ENCODE data around the gene FGD2. TPM values are rescaled to one million over a fixed set of nuclear protein-coding genes. Genes with fewer than 3 reads are reported as not detected.
A peak's percentile ranks its signal among the peaks of the same experiment; 100 is the strongest.
"Not testable (repeated sequence)": the region's sequence is repeated elsewhere in the genome, so short reads cannot be mapped to it uniquely, and the experiment has no call there.

The FGD2 gene
- total and polyA plus RNA-seq, 7 donors = 3.7 to 40.8 (median 20.1) TPM

DNA sequence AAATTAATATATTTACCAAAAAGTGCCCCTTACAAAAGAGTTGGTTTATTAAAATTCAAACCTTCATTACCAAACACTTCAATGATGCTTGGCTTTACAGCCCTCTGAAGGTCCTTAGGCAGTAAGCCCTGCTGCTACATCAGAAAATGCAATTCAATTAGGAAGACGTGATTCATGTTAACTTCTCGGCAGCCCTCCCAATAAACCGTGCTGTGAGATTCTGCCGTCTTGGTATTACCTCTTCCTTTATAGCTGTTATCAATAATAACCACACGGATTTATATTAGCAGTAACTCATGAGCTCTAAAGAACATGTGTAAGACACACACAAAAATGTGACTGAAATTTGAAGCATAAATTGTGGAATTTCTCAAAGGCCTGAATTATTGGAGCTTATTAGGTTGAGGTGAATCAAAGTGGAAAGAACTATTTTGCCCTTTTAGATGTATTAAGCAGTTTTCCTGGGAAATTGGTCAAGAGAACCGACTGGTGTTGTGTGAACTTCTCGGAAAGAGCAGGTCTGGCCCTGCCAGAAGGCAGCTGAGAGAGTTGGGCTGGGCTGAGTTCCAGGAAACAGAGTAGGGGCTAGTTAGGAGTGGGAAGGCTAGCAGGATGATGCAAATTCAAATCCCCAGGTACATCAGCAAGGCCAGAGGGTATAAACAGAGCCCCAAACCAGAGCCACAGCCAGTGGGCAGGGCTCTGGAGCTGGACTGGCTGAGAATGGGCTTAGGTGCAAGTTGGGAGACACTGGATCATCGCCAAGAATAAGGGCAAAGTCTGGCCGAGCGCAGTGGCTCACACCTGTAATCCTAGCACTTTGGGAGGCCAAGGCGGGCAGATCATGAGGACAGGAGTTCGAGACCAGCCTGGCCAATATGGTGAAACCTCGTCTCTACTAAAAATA, 33.1 kb downstream of the FGD2 start:
- DNase-seq = peak; percentile 90

GRCh38 chr6:37039958-37040357, 34.5 kb downstream of the FGD2 start:
- WGBS, 2 donors = 87 to 94% methylated on average over 4 of the region's 4 CpGs
- intact Hi-C loops (cut with DNase I) = no loop called here
- H3K4me1 ChIP-seq = peaks cover 0 to 10% (median 3%) of the 10 kb centered on the region in 4 donors
- DNase-seq = no peak
- H3K27ac ChIP-seq = no peak overlapping the region
- no peaks in the 10 kb centered on the region for H3K36me3 ChIP-seq
- H3K4me3 ChIP-seq = no peak overlapping the region
- TF ChIP-seq POLR2AphosphoS5 (IDR thresholded peaks at IDR 0.05) (no peak), EP300 (IDR thresholded peaks at IDR 0.05) (no peak), POLR2A (IDR thresholded peaks at IDR 0.05) (no peak)
- TF ChIP-seq, protein P1, sequence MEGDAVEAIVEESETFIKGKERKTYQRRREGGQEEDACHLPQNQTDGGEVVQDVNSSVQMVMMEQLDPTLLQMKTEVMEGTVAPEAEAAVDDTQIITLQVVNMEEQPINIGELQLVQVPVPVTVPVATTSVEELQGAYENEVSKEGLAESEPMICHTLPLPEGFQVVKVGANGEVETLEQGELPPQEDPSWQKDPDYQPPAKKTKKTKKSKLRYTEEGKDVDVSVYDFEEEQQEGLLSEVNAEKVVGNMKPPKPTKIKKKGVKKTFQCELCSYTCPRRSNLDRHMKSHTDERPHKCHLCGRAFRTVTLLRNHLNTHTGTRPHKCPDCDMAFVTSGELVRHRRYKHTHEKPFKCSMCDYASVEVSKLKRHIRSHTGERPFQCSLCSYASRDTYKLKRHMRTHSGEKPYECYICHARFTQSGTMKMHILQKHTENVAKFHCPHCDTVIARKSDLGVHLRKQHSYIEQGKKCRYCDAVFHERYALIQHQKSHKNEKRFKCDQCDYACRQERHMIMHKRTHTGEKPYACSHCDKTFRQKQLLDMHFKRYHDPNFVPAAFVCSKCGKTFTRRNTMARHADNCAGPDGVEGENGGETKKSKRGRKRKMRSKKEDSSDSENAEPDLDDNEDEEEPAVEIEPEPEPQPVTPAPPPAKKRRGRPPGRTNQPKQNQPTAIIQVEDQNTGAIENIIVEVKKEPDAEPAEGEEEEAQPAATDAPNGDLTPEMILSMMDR (IDR thresholded peaks at IDR 0.05) = no peak
- H3K27me3 ChIP-seq = no peaks in the 10 kb centered on the region
- no peaks in the 10 kb centered on the region for H3K9me3 ChIP-seq

More for the DNA sequence above, 33.1 kb downstream of the FGD2 start:
- WGBS, 2 donors = 37 to 74% methylated on average over 13 of the region's 13 CpGs
- H3K9me3 ChIP-seq = no peaks in the 10 kb centered on the region
- TF ChIP-seq EP300 (IDR thresholded peaks at IDR 0.05) (peak in 1 of 4 donors; percentile 35), POLR2A (IDR thresholded peaks at IDR 0.05) (no peak), POLR2AphosphoS5 (IDR thresholded peaks at IDR 0.05) (peak in 1 of 4 donors; percentile 36)
- TF ChIP-seq, protein P1 (IDR thresholded peaks at IDR 0.05) = no peak
- H3K27ac ChIP-seq = peak overlapping the region in 1 of 4 donors; percentile 13
- no peak overlapping the region for H3K4me3 ChIP-seq
- peaks cover 0 to 10% (median 3%) of the 10 kb centered on the region in 4 donors for H3K4me1 ChIP-seq
- H3K27me3 ChIP-seq = no peaks in the 10 kb centered on the region
- intact Hi-C loops (cut with DNase I) = no loop called here
- no peaks in the 10 kb centered on the region for H3K36me3 ChIP-seq

GRCh38 chr6:37041521-37041920, 36.1 kb downstream of the FGD2 start:
- TF ChIP-seq EP300 (IDR thresholded peaks at IDR 0.05) = no peak
- no peak for TF ChIP-seq POLR2A (IDR thresholded peaks at IDR 0.05)
- no peak for TF ChIP-seq POLR2AphosphoS5 (IDR thresholded peaks at IDR 0.05)
- TF ChIP-seq, protein P1 (IDR thresholded peaks at IDR 0.05) = no peak
- DNase-seq = no peak
- 85 to 87% methylated on average over 6 of the region's 6 CpGs for WGBS, 2 donors
- intact Hi-C loops (cut with DNase I) = no loop called here
- peaks cover 0 to 10% (median 3%) of the 10 kb centered on the region in 4 donors for H3K4me1 ChIP-seq
- no peak overlapping the region for H3K27ac ChIP-seq
- H3K36me3 ChIP-seq = no peaks in the 10 kb centered on the region
- H3K9me3 ChIP-seq = no peaks in the 10 kb centered on the region
- H3K4me3 ChIP-seq = no peak overlapping the region
- H3K27me3 ChIP-seq = no peaks in the 10 kb centered on the region

DNA sequence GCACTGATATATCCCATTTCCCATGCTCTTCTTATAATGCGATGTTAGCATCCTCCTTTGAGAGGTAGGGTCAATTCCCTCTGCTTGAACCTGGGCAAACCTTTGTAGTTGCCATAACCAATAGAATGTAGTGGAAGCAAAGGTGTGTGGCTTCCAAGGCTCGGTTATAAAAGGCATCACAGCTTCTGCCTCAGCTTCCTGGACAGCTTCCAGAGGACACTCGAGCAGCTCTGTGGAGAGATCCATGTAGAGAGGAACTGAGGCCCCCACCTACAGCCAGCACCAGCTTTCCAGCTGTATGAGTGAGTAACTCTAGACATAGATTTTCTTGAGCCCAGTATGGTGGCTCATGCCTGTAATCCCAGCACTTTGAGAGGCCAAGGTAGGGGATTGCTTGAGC, 36.7 kb downstream of the FGD2 start:
- Histone ChIP-seq H3K27ac (no peak overlapping the region), H3K9me3 (no peaks in the 10 kb centered on the region), H3K4me1 (peaks cover 0 to 10% (median 3%) of the 10 kb centered on the region in 4 donors), H3K27me3 (no peaks in the 10 kb centered on the region), H3K4me3 (no peak overlapping the region), H3K36me3 (no peaks in the 10 kb centered on the region)
- WGBS, 2 donors = 59 to 65% methylated on average over 3 of the region's 3 CpGs
- intact Hi-C loops (cut with DNase I) = no loop called here
- no peak for DNase-seq
- TF ChIP-seq EP300 (IDR thresholded peaks at IDR 0.05) = no peak
- no peak for TF ChIP-seq POLR2A (IDR thresholded peaks at IDR 0.05)
- TF ChIP-seq, protein P1 (IDR thresholded peaks at IDR 0.05) = no peak

- H3K4me3 ChIP-seq; DNase-seq; H3K9me3 ChIP-seq; H3K27ac ChIP-seq; H3K36me3 ChIP-seq; intact Hi-C loops (cut with DNase I); H3K4me1 ChIP-seq; H3K27me3 ChIP-seq: not testable (repeated sequence)
- 91 to 95% methylated on average over 3 of the region's 3 CpGs for WGBS, 2 donors
Measured at GRCh38 chr6:37043091-37043490, 37.6 kb downstream of the FGD2 start.
